Smooth muscle cell (in vitro differentiated cells): ENCODE results near the gene DTX2. TPM values are rescaled to one million over a fixed set of nuclear protein-coding genes. Genes with fewer than 3 reads are reported as not detected.
"Not testable (repeated sequence)": the region's sequence is repeated elsewhere in the genome, so short reads cannot be mapped to it uniquely, and the experiment has no call there.

Experiments
- DNase-seq: peaks from one replicate; lab custom pipeline; 2025; ENCODE audit not compliant: unreplicated experiment; lab: John Stamatoyannopoulos, UW
- H2AFZ ChIP-seq: fragments of 200-600 bp; sonication (generic); 2 replicates; pipeline ENCODE4 v1.6.0; 2016; ENCODE audit warnings: antibody characterized with exemption, low read depth, mild to moderate bottlenecking
- H3F3A ChIP-seq: fragments of 200-600 bp; sonication (generic); 2 replicates; pipeline ENCODE4 v1.6.0; 2017; ENCODE audit warnings: antibody characterized with exemption, low read depth
- H3K27ac ChIP-seq: fragments of 200-600 bp; sonication (generic); 2 replicates; pipeline ENCODE4 v1.5.1; 2016; ENCODE audit warnings: low read depth, mild to moderate bottlenecking
- H3K27me3 ChIP-seq: fragments of 200-600 bp; sonication (generic); 2 replicates; pipeline ENCODE4 v1.6.1; 2016; ENCODE audit warnings: low read depth, mild to moderate bottlenecking
- H3K36me3 ChIP-seq: fragments of 200-600 bp; sonication (generic); 2 replicates; pipeline ENCODE4 v1.5.1; 2016; ENCODE audit warnings: low read depth
- H3K4me1 ChIP-seq: fragments of 200-600 bp; sonication (generic); 2 replicates; pipeline ENCODE4 v1.5.1; 2016; ENCODE audit warnings: low read depth
- H3K4me2 ChIP-seq: fragments of 200-600 bp; sonication (generic); 2 replicates; pipeline ENCODE4 v1.6.0; 2016; ENCODE audit warnings: mild to moderate bottlenecking
- H3K4me3 ChIP-seq: fragments of 200-600 bp; sonication (generic); 2 replicates; pipeline ENCODE4 v1.5.1; 2016; ENCODE audit warnings: mild to moderate bottlenecking
- H3K79me2 ChIP-seq: fragments of 200-600 bp; sonication (generic); 2 replicates; pipeline ENCODE4 v1.6.0; 2016; ENCODE audit warnings: low read depth, mild to moderate bottlenecking
- H3K9ac ChIP-seq: fragments of 200-600 bp; sonication (generic); 2 replicates; pipeline ENCODE4 v1.6.0; 2016; ENCODE audit warnings: low read depth
- H3K9me3 ChIP-seq: fragments of 200-600 bp; sonication (generic); replicated peaks from 2 replicates; pipeline ENCODE4 v1.5.1; 2016; ENCODE audit warnings: low read depth
- H4K20me1 ChIP-seq: fragments of 200-600 bp; sonication (generic); 2 replicates; pipeline ENCODE4 v1.6.0; 2016; ENCODE audit warnings: low read depth
- WGBS: methylation state at CpG from one replicate; pipeline ENCODE4 v1.1.7; 2016; ENCODE audit warnings: low lambda C conversion rate; 5-methylcytosine and 5-hydroxymethylcytosine counted together
- polyA plus RNA-seq: library from polyadenylated mRNA; unstranded; fragments of >200 nt; fragmentation: Nextera tagmentation; extraction: Ambion mirVana; gene quantifications from 2 replicates; pipeline ENCODE4 v1.2.1, GENCODE V29; 2016
- total RNA-seq: library from RNA; depleted of rRNA; stranded (reverse); fragments of >200 nt; gene quantifications from 2 replicates; pipeline ENCODE4 v1.2.3, GENCODE V29; 2014
- TF ChIP-seq, protein P1 (sequence below): fragments of 200-600 bp; sonication (generic); IDR thresholded peaks from 2 replicates; pipeline ENCODE4 v1.5.1; 2017; ENCODE audit warnings: borderline replicate concordance, mild to moderate bottlenecking, antibody characterized with exemption; ENCODE audit not compliant: insufficient read depth, poor library complexity, severe bottlenecking

Gene DTX2
- total and polyA plus RNA-seq, 2 experiments from 2014 or later: 9.8 to 12.5 TPM

DNA sequence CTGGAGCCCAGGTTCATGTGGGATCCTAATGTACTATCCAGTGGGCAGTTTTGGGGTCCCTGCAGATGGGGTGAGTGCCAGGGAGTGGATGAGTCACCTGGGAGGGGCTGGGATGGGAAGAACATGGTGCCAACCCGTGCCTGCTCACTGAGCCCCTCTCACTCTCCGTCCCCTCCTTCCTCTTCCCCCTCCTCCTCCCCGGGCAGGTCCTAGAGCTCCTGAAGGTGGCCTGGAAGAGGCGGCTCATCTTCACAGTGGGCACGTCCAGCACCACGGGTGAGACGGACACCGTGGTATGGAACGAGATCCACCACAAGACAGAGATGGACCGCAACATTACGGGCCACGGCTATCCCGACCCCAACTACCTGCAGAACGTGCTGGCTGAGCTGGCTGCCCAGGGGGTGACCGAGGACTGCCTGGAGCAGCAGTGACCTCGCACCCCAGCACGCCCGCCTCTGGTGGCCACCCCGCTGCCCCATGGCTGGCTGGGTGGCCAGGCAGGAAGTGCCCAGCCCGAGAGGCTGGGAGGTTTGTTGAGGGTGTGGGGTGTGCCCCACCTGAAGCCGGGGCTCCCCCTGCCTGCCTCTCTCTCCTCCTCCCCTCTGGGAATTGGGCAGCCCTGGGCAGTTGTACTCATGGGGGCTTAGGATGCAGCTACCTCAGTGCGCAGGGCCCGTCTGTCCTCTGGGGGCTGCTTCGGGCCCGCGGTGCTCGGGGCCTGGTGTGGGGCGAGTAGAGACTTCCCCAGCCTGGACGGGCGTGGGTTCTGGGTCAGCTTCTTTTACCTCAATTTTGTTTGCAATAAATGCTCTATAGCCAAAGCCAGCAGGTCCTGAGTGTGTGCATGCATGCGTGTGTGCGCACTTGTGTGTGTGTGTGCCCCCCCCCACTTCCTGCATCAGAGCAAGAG is 43.9 kb downstream of the DTX2 start:
- WGBS: 94% methylated on average over 30 of the region's 32 CpGs
- DNase-seq: no peak
- Histone ChIP-seq H3K9me3 (no peaks in the 10 kb centered on the region), H3K9ac (no peak overlapping the region), H3K79me2 (no peaks in the 10 kb centered on the region), H3K27ac (no peak overlapping the region), H3K27me3 (no peaks in the 10 kb centered on the region), H4K20me1 (no peaks in the 10 kb centered on the region), H3K36me3 (no peaks in the 10 kb centered on the region), H3K4me3 (no peak overlapping the region), H2AFZ (no peak overlapping the region), H3F3A (no peaks in the 10 kb centered on the region), H3K4me1 (peaks cover 7% of the 10 kb centered on the region), H3K4me2 (no peak overlapping the region)
- TF ChIP-seq, protein P1, sequence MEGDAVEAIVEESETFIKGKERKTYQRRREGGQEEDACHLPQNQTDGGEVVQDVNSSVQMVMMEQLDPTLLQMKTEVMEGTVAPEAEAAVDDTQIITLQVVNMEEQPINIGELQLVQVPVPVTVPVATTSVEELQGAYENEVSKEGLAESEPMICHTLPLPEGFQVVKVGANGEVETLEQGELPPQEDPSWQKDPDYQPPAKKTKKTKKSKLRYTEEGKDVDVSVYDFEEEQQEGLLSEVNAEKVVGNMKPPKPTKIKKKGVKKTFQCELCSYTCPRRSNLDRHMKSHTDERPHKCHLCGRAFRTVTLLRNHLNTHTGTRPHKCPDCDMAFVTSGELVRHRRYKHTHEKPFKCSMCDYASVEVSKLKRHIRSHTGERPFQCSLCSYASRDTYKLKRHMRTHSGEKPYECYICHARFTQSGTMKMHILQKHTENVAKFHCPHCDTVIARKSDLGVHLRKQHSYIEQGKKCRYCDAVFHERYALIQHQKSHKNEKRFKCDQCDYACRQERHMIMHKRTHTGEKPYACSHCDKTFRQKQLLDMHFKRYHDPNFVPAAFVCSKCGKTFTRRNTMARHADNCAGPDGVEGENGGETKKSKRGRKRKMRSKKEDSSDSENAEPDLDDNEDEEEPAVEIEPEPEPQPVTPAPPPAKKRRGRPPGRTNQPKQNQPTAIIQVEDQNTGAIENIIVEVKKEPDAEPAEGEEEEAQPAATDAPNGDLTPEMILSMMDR: no peak

DNA sequence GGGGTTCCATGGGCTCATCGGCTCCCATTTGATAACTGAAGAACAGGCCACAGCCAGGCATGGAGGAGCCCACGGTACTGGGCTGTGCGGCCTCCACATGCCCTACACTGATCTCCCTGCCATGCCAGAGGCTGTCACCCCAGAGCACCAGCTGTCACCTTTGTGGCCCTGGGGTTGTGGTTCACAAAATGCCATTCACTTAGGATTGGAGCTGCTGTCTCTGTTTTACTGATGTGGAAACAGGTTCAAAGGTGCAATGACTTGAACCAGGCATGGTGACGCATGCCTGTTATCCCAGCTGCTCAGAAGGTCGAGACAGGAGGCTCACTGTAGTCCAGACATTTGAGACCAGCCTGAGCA is 44.6 kb downstream of the DTX2 start:
- TF ChIP-seq, protein P1: no peak
- 97% methylated on average over 5 of the region's 5 CpGs for WGBS
- Histone ChIP-seq H3F3A (no peaks in the 10 kb centered on the region), H3K79me2 (no peaks in the 10 kb centered on the region), H3K9ac (no peak overlapping the region), H4K20me1 (no peaks in the 10 kb centered on the region), H3K4me2 (no peak overlapping the region), H3K9me3 (no peaks in the 10 kb centered on the region), H3K36me3 (no peaks in the 10 kb centered on the region), H2AFZ (no peak overlapping the region), H3K27ac (no peak overlapping the region), H3K27me3 (no peaks in the 10 kb centered on the region), H3K4me1 (peaks cover 9% of the 10 kb centered on the region), H3K4me3 (no peak overlapping the region)
- DNase-seq: no peak

DNA sequence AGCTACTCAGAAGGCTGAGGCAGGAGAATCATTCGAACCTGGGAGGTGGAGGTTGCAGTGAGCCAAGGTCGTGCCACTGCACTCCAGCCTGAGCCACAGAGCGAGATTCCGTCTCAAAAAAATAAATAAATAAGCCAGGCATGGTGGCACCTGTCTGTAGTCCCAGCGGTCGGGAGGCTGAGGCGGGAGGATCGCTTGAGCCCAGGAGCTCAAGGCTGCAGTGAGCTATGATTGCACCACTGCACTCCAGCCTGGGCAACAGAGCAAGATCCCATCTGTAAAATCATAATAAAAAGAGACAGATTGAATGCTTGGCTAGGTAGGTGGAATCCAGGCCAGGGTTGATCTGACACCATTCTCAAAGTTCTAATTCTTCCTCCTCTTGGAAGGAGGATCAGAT is 45.1 kb downstream of the DTX2 start:
- DNase-seq: not testable (repeated sequence)
- WGBS: 97% methylated on average over 8 of the region's 8 CpGs

DNA sequence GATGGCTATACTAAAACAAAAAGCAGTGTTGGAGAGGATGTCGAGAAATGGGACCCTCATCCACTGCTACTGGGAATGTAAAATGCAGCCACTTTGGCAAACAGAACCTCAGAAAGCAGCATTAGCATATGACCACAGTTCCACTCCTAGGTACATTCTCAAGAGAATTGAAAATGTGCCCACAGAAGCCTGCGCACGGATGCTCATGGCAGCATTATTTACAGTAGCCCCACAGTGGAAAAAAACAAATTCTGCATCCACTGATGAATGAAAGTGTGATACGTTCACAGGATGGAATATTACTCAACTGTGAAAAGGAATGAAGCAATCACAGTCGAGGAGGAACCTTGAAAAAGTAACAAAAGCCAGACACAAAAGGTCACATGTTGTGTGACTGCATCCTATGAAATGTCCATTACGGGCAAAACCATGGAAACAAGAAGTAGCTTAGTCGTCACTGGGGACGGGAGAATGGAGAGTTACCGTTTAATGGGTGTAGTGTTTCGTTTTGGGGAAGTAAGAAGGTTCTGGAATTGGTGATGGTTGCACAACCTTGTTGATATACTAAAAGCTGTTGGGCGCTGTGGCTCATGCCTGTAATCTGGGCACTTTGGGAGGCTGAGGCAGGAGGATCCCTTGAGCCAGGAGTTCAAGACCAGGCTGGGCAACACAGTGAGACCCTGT is 46.4 kb downstream of the DTX2 start:
- Histone ChIP-seq H3K9ac (no peak overlapping the region), H3K4me2 (no peak overlapping the region), H3K36me3 (no peaks in the 10 kb centered on the region), H3K79me2 (no peaks in the 10 kb centered on the region), H3F3A (no peaks in the 10 kb centered on the region), H3K4me3 (no peak overlapping the region), H3K4me1 (peaks cover 9% of the 10 kb centered on the region), H4K20me1 (no peaks in the 10 kb centered on the region), H3K9me3 (no peaks in the 10 kb centered on the region), H3K27ac (no peak overlapping the region), H2AFZ (no peak overlapping the region), H3K27me3 (no peaks in the 10 kb centered on the region)
- TF ChIP-seq, protein P1: no peak
- no peak for DNase-seq
- 94% methylated on average over 11 of the region's 11 CpGs for WGBS

More for the DNA sequence above, 45.1 kb downstream of the DTX2 start:
- not testable (repeated sequence) for H3K4me3 ChIP-seq, H3K27ac ChIP-seq, H2AFZ ChIP-seq, H3K79me2 ChIP-seq, H3K27me3 ChIP-seq, H3K4me2 ChIP-seq, H3F3A ChIP-seq, H3K36me3 ChIP-seq, H4K20me1 ChIP-seq, H3K9ac ChIP-seq, H3K4me1 ChIP-seq, H3K9me3 ChIP-seq
